CD1c-positive myeloid dendritic cell (primary cell): Measurements from ENCODE around the gene KRTAP4-7.
A peak's percentile ranks its signal among the peaks of the same experiment; 100 is the strongest.
"Not testable (repeated sequence)": the region's sequence is repeated elsewhere in the genome, so short reads cannot be mapped to it uniquely, and the experiment has no call there.

Experiments used
- DNase-seq: peaks from one replicate; pipeline ENCODE4 v3.0.0-alpha.2; 2016; ENCODE audit errors: extremely low spot score

Gene KRTAP4-7

DNA sequence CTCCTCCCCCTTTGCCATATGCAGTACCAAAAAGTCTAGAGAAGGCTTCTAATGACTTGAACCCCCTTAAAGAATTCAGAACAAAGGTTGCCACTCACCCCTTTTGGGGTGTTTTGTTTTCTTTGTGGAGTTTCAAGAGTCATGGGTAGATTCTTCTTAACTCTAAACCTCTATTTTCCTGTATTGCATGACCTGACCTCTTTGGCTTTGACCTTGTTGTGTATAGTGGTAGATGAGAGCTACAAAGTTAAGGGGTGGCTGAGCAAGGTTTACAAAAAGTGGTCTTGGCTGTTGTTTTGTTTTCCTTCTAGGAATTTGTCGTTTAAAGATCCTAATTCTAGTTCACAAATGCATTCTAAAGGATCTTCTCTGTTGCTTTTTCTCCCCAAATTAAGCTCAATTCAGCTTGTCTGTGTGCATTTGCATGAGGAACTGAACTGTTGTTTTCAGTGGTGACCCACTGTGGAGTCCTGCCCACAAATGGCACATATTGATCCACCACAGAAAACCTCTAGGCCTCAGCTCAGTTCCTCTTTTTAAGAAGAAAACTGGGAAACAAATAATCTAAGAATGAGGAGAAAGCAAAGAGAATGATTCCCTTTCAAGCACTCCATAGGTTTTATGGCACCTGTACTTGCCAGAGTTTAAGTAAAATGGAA, 24.9 kb downstream of the KRTAP4-7 start:
- not testable (repeated sequence) for DNase-seq

DNA sequence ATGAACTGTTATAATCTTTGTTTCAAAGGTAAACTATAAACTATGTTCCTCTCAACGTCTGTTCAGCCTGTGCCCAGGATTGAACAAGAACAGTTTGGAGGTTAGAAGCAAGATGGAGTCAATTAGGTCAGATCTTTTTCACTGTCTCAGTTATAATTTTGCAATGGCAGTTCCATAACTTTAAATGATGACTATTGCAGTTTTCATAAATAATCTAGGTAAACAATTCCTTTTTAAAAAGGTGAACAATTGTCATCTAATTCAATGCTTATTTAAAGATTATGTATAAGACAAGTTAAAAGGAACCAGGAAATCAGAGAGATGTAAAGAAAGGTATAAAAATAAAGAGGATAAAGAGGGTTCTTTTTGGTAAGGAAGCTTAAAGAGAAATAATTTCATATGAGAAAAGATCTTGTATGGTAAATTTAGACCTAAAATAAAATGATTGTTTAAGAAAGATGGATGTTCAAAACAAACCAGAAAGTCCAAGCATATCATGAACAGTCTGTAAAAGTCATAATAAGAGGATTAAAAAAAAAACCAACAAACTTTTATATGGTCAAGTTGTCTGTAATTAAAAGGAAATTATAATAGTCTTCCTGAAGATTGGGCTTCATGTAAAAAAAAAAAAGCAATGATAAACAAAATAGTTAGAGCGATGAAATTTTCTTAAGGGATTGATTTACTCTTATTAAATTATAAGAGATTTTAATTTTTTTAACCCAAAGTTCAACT, 27.4 kb downstream of the KRTAP4-7 start:
- no peak for DNase-seq

DNA sequence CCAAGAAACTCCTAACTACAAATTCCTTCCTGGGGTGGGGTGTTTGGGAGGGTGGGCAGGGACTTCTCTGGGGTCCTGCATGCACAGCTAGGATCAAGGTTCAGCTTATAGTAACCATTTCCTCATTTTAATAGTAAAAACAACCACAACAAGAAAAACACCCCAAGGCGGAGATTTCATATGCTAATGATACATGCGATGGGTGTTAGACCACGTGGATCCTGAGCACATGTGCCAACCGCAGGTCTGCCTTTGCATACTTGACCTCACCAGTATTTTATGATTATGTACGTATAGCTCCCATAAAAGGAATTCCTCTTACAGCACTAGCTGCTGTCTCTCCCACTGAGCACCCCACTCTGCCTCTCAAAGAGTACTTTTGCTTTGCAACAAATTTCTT, 32.3 kb downstream of the KRTAP4-7 start:
- no peak for DNase-seq

DNA sequence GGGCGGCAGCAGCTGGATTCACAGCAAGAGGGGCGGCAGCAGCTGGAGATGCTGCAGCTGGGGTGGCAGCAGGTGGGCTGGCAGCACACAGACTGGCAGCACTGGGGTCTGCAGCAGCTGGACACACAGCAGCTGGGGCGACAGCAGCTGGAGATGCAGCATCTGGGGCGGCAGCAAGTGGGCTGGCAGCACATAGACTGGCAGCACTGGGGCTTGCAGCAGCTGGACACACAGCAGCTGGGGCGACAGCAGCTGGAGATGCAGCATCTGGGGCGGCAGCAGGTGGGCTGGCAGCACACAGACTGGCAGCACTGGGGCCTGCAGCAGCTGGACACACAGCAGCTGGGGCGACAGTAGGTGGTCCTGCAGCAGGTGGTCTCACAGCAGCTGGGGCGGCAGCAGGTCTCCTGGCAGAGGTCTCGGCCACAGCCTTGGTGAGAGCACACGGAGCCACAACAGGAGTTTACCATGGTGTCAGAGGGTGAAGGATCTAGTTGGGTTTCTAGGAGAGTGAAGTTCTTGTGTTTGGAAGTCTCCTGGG, 34.0 kb downstream of the KRTAP4-7 start, which contains the start of gene KRTAP4-11:
Gene KRTAP4-11 (minus strand): TSS at position 528 of the 541 bp plus-strand sequence. CDS start 58 bp downstream, at position 470.
- not testable (repeated sequence) for DNase-seq

DNA sequence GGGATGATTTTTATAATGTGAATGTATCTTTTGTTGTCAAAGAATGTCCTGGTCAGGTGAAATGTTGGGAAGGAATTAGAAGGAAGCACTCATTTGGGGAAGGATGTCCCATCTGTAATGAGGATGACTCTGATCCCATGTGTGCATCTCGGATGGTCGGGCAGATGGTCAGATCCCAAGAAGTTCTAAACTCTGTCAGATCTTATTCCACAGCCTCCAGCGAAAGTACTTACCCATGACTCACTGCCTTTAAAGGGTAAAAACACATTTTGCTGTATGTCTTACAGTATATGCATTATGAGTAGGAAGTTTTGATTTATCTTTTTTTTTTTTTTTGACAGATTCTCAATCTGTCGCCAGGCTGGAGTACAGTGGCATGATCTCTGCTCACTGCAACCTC, 34.8 kb downstream of the KRTAP4-7 start:
- DNase-seq = no peak

DNA sequence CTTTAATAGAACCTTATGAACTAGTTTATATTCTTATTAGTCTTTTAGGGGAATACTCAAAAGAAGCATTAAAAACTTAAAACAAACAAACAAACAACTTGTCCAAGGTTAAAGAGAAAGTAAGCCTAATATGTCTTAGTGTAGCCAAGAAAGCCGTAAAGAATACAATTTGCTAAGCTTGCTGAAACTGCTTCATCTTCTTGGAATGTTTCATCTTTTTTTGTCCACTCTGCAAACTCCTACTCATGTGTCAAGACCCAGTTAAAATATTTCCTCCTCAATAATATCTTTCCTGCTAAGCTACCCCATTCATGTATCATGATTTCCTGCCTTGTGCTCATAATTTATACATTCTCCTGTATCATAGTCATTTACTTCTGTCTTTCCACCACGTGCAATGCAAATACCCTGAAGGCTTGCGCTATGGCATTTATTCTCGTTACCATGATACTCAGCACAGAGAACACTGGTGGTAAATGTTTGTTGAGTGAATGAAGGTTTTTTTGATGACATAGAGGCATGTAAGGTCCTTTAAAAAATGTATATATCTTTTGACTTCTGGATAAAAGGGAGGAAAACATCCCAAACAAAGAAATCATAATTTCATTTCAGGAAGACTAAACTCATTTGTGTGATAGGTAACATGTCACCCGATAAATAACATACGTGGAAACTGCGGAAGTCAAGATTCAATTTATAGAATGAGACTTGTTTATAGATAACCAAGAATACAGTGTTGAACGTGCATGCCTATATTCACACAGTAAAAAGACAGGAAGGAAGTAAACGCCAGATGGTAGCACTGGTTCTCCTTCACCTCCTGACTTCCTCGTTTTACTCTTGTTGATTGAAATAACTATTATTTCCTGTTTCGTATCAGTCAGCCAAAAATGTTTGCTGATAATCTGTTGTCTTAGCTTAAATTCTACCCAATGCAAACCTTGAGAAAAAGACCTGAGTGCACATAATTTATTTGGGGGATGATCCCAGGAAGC, 36.0 kb downstream of the KRTAP4-7 start:
- peak; percentile 25 for DNase-seq

DNA sequence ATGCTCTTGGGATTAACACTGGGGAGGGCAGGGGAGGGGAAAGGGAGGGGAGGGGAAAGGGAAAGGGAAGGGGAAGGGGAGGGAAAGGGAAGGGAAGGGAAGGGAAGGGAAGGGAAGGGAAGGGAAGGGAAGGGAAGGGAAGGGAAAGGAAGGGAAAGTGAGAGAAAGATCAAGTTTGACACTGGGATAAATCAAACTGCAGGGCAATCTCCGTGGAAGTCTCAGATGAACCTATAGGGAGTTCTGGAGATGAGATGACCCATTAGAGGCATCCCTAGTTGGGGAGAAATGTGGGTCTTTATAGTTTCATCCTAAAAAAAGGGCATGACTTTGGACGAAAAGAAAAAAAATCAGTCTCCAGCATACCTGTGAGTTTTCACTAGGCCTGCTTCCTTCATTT, 37.8 kb downstream of the KRTAP4-7 start:
- DNase-seq = no peak

DNA sequence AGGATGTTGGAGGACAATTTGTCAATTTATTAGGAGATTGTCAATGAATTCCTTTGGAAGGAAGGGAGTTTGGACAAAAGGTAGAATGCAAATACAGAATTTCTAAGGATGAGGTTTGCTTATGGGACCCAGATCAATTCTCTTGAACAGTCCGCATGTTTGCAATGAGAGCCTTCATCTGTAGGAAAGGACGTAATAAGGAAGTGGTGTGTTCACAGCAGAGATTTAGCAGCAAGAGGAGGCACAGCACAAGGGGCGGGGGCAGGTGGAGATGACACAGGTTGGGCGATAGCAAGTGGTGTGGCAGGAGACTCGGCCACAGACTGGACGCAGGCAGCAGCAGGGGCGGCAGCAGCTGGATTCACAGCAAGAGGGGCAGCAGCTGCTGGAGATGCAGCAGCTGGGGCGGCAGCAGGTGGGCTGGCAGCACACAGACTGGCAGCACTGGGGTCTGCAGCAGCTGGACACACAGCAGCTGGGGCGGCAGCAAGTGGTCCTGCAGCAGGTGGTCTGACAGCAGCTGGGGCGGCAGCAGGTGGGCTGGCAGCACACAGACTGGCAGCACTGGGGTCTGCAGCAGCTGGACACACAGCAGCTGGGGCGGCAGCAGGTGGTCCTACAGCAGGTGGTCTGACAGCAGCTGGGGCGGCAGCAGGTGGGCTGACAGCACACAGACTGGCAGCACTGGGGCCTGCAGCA, 39.5 kb downstream of the KRTAP4-7 start:
- not testable (repeated sequence) for DNase-seq

DNA sequence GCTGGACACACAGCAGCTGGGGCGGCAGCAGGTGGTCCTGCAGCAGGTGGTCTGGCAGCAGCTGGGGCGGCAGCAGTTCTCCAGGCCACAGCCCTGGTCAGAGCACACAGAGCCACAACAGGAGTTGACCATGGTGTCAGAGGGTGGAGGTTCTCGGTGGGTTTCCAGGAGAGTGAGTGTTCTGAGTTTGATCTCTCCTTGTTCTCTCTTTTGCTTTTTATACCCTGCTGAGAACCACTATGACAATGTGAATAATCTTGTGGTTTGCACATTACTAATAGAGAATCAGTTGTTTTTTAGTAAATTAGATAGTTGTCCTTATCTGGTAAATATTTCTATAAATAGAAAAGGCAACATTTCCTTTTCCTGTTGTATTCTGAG, 40.0 kb downstream of the KRTAP4-7 start, which contains the start of gene KRTAP4-12:
Gene KRTAP4-12 (minus strand): TSS at position 192 of the 381 bp plus-strand sequence. CDS start 60 bp downstream, at position 132.
- DNase-seq = not testable (repeated sequence)

DNA sequence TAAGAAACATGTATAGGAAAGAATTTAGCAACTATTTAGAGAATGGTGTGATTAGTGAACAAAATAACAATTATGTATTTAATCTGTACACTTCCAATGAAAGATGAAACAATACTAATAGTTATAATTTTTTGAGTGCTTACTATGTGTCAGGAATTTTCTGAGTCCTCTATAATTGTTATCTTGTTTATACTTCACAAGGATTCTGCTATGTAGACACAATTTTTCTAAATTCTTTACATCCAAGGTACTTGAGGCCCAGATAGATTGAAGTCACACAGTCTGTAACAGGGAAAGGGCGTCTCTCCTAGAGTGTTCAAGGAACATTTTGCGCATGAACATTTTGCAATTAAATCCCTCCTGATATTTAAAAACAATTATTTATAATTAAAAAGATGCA, 41.1 kb downstream of the KRTAP4-7 start:
- DNase-seq = no peak

DNA sequence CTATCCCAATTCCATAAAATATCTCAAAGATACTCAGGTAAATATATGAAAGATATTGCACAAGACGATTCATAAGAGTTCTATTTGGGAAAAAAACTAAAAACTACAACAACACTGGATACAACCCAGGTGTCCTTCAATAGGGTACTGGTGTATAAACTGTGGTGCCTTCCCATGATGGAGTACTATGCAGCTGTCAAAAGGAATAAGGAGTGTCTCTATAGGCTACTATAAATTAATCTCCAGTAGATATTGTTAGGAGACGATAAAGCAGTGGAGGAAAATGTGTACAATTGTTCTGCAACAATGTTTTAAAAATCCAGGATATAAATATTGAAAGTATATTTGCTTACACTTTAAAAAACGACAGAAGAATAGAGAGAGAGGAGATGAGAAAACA, 42.5 kb downstream of the KRTAP4-7 start:
- DNase-seq = no peak

DNA sequence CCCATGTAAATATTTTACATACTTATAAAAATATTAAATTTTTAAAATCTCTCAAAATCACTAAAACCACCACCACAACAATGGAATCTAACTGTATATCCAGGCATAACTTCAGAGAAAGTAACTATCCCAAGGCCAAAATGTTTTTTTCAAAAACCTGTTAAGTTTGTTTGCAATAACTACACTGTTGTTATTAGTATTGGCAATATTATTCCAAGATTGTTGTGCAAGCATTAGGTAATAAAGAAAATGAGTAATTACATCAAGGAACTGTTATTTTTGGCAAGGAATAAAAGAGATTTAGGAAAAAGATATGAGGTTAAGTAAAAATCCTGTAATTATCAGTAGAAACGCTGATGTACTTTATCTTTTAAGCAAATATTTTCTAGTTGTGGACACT, 43.4 kb downstream of the KRTAP4-7 start:
- DNase-seq = no peak

DNA sequence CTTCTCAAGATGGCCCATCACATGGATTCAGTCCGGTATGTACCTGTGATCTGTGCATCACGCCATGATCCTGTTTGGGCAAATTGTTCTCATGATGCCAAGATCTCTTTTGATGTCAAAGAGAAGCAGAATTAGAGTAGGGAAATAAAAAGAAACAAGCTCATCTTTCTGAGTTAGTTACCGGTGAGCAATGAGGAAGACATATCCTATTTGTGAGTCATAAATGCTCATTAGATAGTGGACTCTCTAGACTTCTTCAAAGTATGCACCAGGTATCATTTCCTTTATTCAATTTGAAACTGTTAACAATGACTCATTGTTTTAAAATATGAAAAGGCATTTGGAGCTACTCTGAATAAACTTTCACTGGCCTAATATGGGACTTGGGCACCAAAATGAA, 48.0 kb downstream of the KRTAP4-7 start:
- peak; percentile 8 for DNase-seq

DNA sequence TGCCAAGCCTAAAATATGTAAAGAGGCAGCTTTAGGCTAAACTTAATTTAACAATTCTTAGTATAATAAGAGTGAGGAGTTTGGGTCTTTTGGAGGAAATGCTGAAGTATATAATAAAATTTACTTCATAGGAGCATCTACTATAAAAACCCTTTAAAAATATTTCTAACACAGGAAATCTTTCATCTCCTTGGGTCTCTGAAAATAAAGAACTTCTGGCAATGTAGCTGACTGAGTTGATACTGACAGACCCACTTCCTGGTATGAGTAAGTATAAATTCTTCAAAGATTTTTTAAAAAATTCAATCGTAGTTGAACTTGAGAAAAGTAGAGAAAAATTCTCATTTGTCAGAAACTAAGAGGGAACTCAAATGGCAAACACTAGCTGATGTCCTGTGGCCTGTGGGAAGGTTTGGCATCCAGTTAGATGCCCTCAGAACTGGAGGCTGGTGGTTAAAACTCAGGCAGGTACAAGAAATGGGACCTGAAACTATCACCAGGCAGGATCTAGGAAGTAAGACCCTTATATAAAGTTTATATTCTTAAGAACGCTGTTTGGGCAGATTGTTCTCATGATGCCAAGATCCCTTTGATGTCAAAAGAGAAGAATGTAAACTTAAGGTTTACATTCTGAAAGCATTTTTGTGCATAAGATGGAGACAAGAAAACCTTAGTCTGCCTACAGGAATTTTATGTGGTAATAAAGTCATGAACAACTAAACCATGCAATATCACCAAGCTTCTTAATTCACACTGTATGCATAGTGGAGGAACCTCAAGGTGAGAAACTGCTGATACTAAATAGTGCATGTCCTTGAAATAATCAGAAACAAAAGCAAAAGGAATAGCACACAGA, 50.2 kb downstream of the KRTAP4-7 start:
- DNase-seq = no peak
